Ishikawa (cell line): ENCODE measurements around the gene UNC5C.

Source experiments
- CEBPB ChIP-seq: IDR thresholded peaks from 2 replicates; pipeline ENCODE4 v1.6.1; 2012
- CREB1 ChIP-seq: IDR thresholded peaks from 2 replicates; pipeline ENCODE4 v1.6.1; 2012; ENCODE audit warnings: low read depth
- EGR1 ChIP-seq: IDR thresholded peaks from 2 replicates; pipeline ENCODE4 v1.6.1; 2012
- EP300 ChIP-seq: IDR thresholded peaks from 2 replicates; pipeline ENCODE4 v1.6.1; 2012; ENCODE audit warnings: borderline replicate concordance
- FOXM1 ChIP-seq: IDR thresholded peaks from 2 replicates; pipeline ENCODE4 v1.6.1; 2012; ENCODE audit warnings: low read depth, borderline replicate concordance
- MAX ChIP-seq: IDR thresholded peaks from 2 replicates; pipeline ENCODE4 v1.6.1; 2012
- NFIC ChIP-seq: IDR thresholded peaks from 2 replicates; pipeline ENCODE4 v1.6.1; 2012
- RAD21 ChIP-seq: IDR thresholded peaks from 2 replicates; pipeline ENCODE4 v1.6.1; 2012; ENCODE audit warnings: low read depth
- REST ChIP-seq: IDR thresholded peaks from 2 replicates; pipeline ENCODE4 v1.6.1; 2012; ENCODE audit warnings: low read depth, mild to moderate bottlenecking
- TAF1 ChIP-seq: IDR thresholded peaks from 2 replicates; pipeline ENCODE4 v1.6.1; 2012; ENCODE audit warnings: low read depth, mild to moderate bottlenecking
- TEAD4 ChIP-seq: IDR thresholded peaks from 2 replicates; pipeline ENCODE4 v1.6.1; 2012
- USF1 ChIP-seq: IDR thresholded peaks from 2 replicates; pipeline ENCODE4 v1.6.1; 2012
- YY1 ChIP-seq: IDR thresholded peaks from 2 replicates; pipeline ENCODE4 v1.6.1; 2012; ENCODE audit warnings: low read depth
- ZBTB7A ChIP-seq: IDR thresholded peaks from 2 replicates; pipeline ENCODE4 v1.6.1; 2012; ENCODE audit warnings: low read depth

GRCh38 chr4:95142932-95143331 is 405.8 kb downstream of the UNC5C start:
- TF ChIP-seq TAF1 (no peak), YY1 (no peak), EGR1 (no peak), EP300 (no peak), NFIC (no peak), REST (no peak), ZBTB7A (no peak), USF1 (no peak), MAX (no peak), CREB1 (no peak), RAD21 (no peak), FOXM1 (no peak), TEAD4 (no peak), CEBPB (no peak)
